ENCODE data around the gene FKBP5.
A peak's percentile ranks its signal among the peaks of the same experiment; 100 is the strongest.

Gene FKBP5

DNA sequence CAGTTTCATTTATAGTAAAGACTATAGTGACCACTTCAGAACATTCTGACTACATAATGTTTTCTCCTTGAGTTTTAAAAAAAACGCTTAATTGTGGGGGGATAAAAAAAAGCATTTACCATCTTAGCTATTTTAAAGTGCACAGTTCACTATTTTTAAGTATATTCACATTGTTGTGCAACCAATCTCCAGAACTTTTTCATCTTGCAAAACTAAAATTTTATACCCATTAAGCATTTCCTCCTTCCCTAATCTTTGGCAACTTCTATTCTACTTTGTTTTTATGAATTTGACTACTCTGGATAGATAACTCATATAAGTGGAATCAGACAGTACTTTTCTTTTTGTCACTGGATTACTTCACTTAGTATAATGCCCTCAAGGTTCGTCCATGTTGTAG is 62.3 kb downstream of the FKBP5 start:
- no peak overlapping the region for H3K27ac ChIP-seq (ENCODE audit: insufficient read depth, low read length, poor library complexity, severe bottlenecking)
- H3K36me3 ChIP-seq (ENCODE audit: control insufficient read depth, insufficient read depth, low read length), result peaks cover 3% of the 10 kb centered on the region
- no peaks in the 10 kb centered on the region for H3K9me3 ChIP-seq (ENCODE audit: control insufficient read depth, low read length)
- no peak overlapping the region for H3K4me3 ChIP-seq (ENCODE audit: insufficient read depth, low read depth, low read length, poor library complexity, severe bottlenecking)
- peaks cover 17% of the 10 kb centered on the region for H3K4me1 ChIP-seq (ENCODE audit: control insufficient read depth, insufficient read depth, low read length, poor library complexity, severe bottlenecking)
- DNase-seq, result no peak
- no peaks in the 10 kb centered on the region for H3K27me3 ChIP-seq (replicated peaks; ENCODE audit: control insufficient read depth, insufficient read depth, low read length, poor library complexity, severe bottlenecking)

DNA sequence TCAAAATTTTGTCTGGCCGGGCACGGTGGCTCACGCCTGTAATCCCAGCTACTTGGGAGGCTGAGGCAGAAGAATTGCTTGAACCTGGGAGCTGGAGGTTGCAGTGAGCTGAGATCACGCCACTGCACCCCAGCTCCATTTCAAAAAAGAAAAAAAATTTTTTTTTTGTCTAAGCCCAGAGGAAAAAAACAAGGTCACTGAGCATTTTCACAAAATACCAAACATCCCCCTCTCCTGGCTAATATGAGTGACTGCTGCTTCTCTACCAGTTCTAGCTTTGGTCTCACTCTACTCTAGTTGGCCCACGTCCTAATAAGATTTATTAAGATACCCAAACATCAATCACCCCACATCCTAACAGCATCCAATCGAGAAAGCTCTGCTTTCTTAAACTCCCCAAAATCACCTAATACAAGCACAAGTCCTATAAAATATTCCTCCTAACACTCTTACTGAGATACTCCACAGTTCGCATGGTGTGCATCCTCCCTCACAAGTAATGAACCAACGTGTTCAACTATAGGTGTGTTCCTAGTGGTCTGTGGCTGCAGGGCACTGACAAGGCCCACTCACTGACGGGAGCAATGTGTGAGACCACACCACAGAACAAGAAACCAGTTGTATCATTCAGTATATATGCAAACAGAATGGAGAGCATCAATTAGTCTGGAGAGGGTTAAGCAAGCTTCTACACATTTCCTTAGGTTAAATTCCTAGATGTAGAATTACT is 64.2 kb downstream of the FKBP5 start:
- Histone ChIP-seq H3K27me3 (replicated peaks; ENCODE audit: control insufficient read depth, insufficient read depth, low read length, poor library complexity, severe bottlenecking) (no peaks in the 10 kb centered on the region), H3K4me1 (ENCODE audit: control insufficient read depth, insufficient read depth, low read length, poor library complexity, severe bottlenecking) (peaks cover 17% of the 10 kb centered on the region), H3K4me3 (ENCODE audit: insufficient read depth, low read depth, low read length, poor library complexity, severe bottlenecking) (no peak overlapping the region), H3K27ac (ENCODE audit: insufficient read depth, low read length, poor library complexity, severe bottlenecking) (no peak overlapping the region), H3K36me3 (ENCODE audit: control insufficient read depth, insufficient read depth, low read length) (peaks cover 7% of the 10 kb centered on the region), H3K9me3 (ENCODE audit: control insufficient read depth, low read length) (no peaks in the 10 kb centered on the region)
- DNase-seq, result no peak

DNA sequence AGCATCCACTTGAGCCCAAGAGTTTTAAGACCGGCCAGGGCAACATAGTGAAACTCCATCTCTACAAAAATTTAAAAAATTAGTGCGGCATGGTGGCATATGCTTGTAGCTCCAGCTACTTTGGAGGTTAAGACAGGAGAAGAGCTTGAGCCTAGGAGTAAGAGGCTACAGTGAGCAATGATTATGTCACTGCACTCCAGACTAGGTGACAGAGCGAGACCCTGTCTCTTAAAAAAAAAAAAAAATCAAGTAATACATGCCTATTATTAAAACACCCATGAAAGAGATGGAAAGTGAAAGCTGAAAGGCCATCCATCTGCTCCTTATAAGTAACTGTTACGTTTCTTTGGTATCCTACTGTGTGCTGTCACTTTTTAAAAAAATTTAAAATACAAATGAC is 66.4 kb downstream of the FKBP5 start:
- Histone ChIP-seq H3K36me3 (ENCODE audit: control insufficient read depth, insufficient read depth, low read length) (peaks cover 13% of the 10 kb centered on the region), H3K4me1 (ENCODE audit: control insufficient read depth, insufficient read depth, low read length, poor library complexity, severe bottlenecking) (peaks cover 17% of the 10 kb centered on the region), H3K4me3 (ENCODE audit: insufficient read depth, low read depth, low read length, poor library complexity, severe bottlenecking) (no peak overlapping the region), H3K27me3 (replicated peaks; ENCODE audit: control insufficient read depth, insufficient read depth, low read length, poor library complexity, severe bottlenecking) (no peaks in the 10 kb centered on the region), H3K27ac (ENCODE audit: insufficient read depth, low read length, poor library complexity, severe bottlenecking) (no peak overlapping the region), H3K9me3 (ENCODE audit: control insufficient read depth, low read length) (no peaks in the 10 kb centered on the region)
- no peak for DNase-seq

DNA sequence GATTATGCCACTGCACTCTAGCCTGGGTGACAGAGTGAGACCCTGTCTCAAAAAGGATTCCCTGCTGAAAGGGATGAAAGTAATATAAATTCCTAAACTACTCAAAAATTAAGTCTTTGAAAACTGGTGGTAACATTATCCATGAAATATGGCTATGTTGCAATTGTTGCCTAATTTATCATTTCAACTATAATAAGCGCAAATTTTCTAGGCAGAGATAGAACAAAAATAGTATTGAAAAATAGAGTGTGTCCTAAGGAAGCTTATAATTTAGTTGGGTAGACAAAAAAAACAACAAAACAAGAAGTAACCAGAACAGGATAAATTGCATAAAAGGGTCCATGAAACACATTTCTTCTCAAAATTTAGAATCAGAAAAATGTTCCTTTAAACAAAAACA is 68.0 kb downstream of the FKBP5 start:
- Histone ChIP-seq H3K27ac (ENCODE audit: insufficient read depth, low read length, poor library complexity, severe bottlenecking) (no peak overlapping the region), H3K4me1 (ENCODE audit: control insufficient read depth, insufficient read depth, low read length, poor library complexity, severe bottlenecking) (peaks cover 17% of the 10 kb centered on the region), H3K36me3 (ENCODE audit: control insufficient read depth, insufficient read depth, low read length) (peaks cover 13% of the 10 kb centered on the region)

DNA sequence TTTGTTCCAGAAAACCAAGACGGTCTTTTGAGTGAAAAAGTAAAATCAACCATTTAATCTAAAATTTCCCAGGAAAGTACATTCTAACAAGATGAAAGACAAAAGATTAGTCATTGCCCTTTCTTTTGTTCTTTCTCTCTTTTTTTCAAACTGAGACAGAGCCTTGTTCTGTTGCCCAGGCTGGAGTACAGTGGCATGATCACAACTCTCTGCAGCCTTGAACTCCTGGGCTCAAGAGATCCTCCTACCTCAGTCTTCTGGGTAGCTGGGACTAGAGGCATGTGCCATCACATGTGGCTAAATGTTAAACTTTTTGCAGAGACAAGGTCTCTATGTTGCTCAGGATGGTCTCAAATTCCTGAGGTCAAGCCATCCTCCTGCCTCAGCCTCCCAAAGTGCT is 75.0 kb downstream of the FKBP5 start:
- H3K4me3 ChIP-seq (ENCODE audit: insufficient read depth, low read depth, low read length, poor library complexity, severe bottlenecking), result no peak overlapping the region
- no peak for DNase-seq
- H3K27me3 ChIP-seq (replicated peaks; ENCODE audit: control insufficient read depth, insufficient read depth, low read length, poor library complexity, severe bottlenecking), result no peaks in the 10 kb centered on the region
- H3K4me1 ChIP-seq (ENCODE audit: control insufficient read depth, insufficient read depth, low read length, poor library complexity, severe bottlenecking), result peaks cover 10% of the 10 kb centered on the region
- peaks cover 14% of the 10 kb centered on the region for H3K36me3 ChIP-seq (ENCODE audit: control insufficient read depth, insufficient read depth, low read length)
- no peak overlapping the region for H3K27ac ChIP-seq (ENCODE audit: insufficient read depth, low read length, poor library complexity, severe bottlenecking)
- no peaks in the 10 kb centered on the region for H3K9me3 ChIP-seq (ENCODE audit: control insufficient read depth, low read length)

More for the DNA sequence above, 68.0 kb downstream of the FKBP5 start:
- Histone ChIP-seq H3K4me3 (ENCODE audit: insufficient read depth, low read depth, low read length, poor library complexity, severe bottlenecking) (no peak overlapping the region), H3K9me3 (ENCODE audit: control insufficient read depth, low read length) (no peaks in the 10 kb centered on the region), H3K27me3 (replicated peaks; ENCODE audit: control insufficient read depth, insufficient read depth, low read length, poor library complexity, severe bottlenecking) (no peaks in the 10 kb centered on the region)
- DNase-seq, result no peak

DNA sequence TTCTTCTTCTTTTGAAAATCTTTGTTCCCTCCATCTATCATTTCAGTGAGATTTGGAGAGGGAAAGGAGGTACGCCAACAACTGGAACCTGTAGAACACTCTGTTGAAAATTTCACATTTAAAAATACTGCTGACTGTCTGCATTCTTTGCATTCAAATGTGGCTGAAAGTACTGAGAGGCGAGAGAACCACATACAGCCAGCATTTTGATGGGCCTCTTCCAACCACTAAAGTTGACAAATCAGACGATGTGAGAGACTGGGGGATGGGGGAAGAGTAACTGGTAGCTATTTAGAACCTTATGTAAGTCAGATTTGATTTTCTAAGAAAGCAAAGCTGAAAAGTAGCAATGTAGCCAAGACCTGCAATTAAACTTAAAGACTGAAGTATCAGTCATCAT is 77.5 kb downstream of the FKBP5 start:
- peaks cover 20% of the 10 kb centered on the region for H3K36me3 ChIP-seq (ENCODE audit: control insufficient read depth, insufficient read depth, low read length)
- H3K27ac ChIP-seq (ENCODE audit: insufficient read depth, low read length, poor library complexity, severe bottlenecking), result peak overlapping the region; percentile 23
- no peak overlapping the region for H3K4me3 ChIP-seq (ENCODE audit: insufficient read depth, low read depth, low read length, poor library complexity, severe bottlenecking)
- no peaks in the 10 kb centered on the region for H3K9me3 ChIP-seq (ENCODE audit: control insufficient read depth, low read length)
- peaks cover 10% of the 10 kb centered on the region for H3K4me1 ChIP-seq (ENCODE audit: control insufficient read depth, insufficient read depth, low read length, poor library complexity, severe bottlenecking)
- no peak for DNase-seq
- no peaks in the 10 kb centered on the region for H3K27me3 ChIP-seq (replicated peaks; ENCODE audit: control insufficient read depth, insufficient read depth, low read length, poor library complexity, severe bottlenecking)

DNA sequence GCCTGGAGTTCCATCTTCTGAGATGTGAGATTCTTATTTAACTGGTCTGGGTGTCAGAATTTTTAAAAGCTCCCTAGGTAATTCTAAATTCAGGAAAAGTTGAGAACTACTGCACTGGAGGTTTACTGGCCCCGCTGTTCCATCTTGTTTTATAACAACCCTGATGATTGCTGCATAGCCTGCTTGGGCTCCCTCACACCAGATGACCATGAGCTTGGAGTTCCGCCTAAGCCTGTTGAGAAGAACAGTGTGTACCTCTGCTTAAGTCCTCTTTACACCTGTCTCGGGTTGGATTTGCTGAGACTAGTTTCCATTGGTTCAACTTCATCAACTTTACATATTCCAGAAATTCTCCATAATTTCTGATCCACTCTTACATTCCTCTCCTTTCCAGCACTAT is 77.9 kb downstream of the FKBP5 start:
- DNase-seq, result no peak
- Histone ChIP-seq H3K36me3 (ENCODE audit: control insufficient read depth, insufficient read depth, low read length) (peaks cover 20% of the 10 kb centered on the region), H3K9me3 (ENCODE audit: control insufficient read depth, low read length) (no peaks in the 10 kb centered on the region), H3K4me3 (ENCODE audit: insufficient read depth, low read depth, low read length, poor library complexity, severe bottlenecking) (no peak overlapping the region), H3K27me3 (replicated peaks; ENCODE audit: control insufficient read depth, insufficient read depth, low read length, poor library complexity, severe bottlenecking) (no peaks in the 10 kb centered on the region), H3K27ac (ENCODE audit: insufficient read depth, low read length, poor library complexity, severe bottlenecking) (peak overlapping the region; percentile 23), H3K4me1 (ENCODE audit: control insufficient read depth, insufficient read depth, low read length, poor library complexity, severe bottlenecking) (peaks cover 13% of the 10 kb centered on the region)

DNA sequence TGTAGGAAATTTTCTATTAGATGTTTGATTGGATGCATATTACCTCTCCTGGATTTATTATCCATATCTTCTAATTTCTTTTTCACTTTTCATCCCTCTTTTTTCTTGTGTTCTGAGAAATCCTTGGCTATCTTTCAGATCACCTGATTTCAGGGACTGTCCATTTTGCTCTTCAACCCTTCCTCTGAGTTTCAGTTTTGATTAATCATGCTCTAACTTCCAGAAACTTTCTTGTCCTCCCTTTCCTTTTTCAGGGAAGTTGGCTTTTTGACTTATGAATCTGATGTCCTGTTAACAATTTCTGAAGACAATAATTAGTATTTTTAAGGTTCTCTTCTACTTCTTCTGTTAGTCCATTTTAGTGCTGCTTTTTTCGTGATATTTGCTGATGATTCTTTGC is 79.1 kb downstream of the FKBP5 start:
- H3K4me3 ChIP-seq (ENCODE audit: insufficient read depth, low read depth, low read length, poor library complexity, severe bottlenecking), result no peak overlapping the region
- H3K9me3 ChIP-seq (ENCODE audit: control insufficient read depth, low read length), result no peaks in the 10 kb centered on the region
- H3K27me3 ChIP-seq (replicated peaks; ENCODE audit: control insufficient read depth, insufficient read depth, low read length, poor library complexity, severe bottlenecking), result no peaks in the 10 kb centered on the region
- DNase-seq, result no peak
- H3K27ac ChIP-seq (ENCODE audit: insufficient read depth, low read length, poor library complexity, severe bottlenecking), result no peak overlapping the region
- peaks cover 23% of the 10 kb centered on the region for H3K4me1 ChIP-seq (ENCODE audit: control insufficient read depth, insufficient read depth, low read length, poor library complexity, severe bottlenecking)
- H3K36me3 ChIP-seq (ENCODE audit: control insufficient read depth, insufficient read depth, low read length), result peaks cover 20% of the 10 kb centered on the region

DNA sequence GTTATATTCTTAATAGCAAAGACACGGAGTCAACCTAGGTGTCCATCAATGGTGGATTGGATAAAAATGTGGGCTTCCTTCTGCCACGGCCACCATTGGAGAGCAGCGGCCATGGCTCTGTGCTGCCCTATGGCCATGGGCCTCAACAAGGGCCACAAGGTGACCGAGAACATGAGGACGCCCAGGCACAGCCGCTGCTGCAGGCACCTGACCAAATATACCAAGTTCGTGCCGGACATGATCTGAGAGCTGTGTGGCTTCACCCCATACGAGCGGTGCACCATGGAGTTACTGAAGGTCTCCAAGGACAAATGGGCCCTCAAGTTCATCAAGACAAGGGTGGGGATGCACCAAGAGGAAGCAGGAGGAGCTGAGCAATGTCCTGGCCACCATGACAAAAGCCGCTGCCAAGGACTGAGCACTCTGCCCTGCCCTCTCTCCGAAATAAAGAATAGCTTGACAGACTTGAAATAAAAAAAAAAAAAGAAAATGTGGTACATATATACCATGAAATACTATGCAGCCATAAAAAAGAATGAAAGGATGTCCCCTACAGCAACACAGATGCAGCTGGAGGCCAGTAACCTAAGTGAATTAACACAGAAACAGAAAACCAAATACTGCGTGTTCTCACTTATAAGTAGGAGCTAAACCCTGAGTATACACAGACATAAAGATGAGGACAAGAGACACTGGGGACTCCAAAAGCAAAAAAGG is 81.0 kb downstream of the FKBP5 start:
- DNase-seq, result no peak
- no peak overlapping the region for H3K4me3 ChIP-seq (ENCODE audit: insufficient read depth, low read depth, low read length, poor library complexity, severe bottlenecking)
- H3K4me1 ChIP-seq (ENCODE audit: control insufficient read depth, insufficient read depth, low read length, poor library complexity, severe bottlenecking), result peaks cover 40% of the 10 kb centered on the region
- peaks cover 12% of the 10 kb centered on the region for H3K36me3 ChIP-seq (ENCODE audit: control insufficient read depth, insufficient read depth, low read length)
- H3K9me3 ChIP-seq (ENCODE audit: control insufficient read depth, low read length), result no peaks in the 10 kb centered on the region
- H3K27ac ChIP-seq (ENCODE audit: insufficient read depth, low read length, poor library complexity, severe bottlenecking), result no peak overlapping the region
- H3K27me3 ChIP-seq (replicated peaks; ENCODE audit: control insufficient read depth, insufficient read depth, low read length, poor library complexity, severe bottlenecking), result no peaks in the 10 kb centered on the region

DNA sequence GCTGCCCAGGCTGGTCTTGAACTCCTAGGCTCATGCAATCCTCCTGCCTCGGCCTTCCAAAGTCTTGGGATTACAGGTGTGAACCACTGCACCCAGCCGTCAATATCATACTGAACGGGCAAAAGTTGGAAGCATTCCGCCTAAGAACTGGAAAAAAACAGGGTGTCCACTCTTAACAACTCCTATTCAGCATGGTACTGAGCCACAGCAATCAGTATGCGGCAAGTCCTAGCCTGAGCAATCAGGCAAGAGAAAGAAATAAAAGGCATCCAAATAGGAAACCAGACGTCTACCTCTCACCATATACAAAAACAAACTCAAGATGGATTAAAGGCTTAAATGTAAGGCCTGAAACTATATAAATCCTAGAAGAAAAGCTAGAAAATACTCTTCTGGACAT is 83.1 kb downstream of the FKBP5 start:
- Histone ChIP-seq H3K27me3 (replicated peaks; ENCODE audit: control insufficient read depth, insufficient read depth, low read length, poor library complexity, severe bottlenecking) (no peaks in the 10 kb centered on the region), H3K9me3 (ENCODE audit: control insufficient read depth, low read length) (no peaks in the 10 kb centered on the region), H3K4me1 (ENCODE audit: control insufficient read depth, insufficient read depth, low read length, poor library complexity, severe bottlenecking) (peaks cover 50% of the 10 kb centered on the region), H3K27ac (ENCODE audit: insufficient read depth, low read length, poor library complexity, severe bottlenecking) (peak overlapping the region; percentile 33), H3K36me3 (ENCODE audit: control insufficient read depth, insufficient read depth, low read length) (peaks cover 8% of the 10 kb centered on the region), H3K4me3 (ENCODE audit: insufficient read depth, low read depth, low read length, poor library complexity, severe bottlenecking) (no peak overlapping the region)
- DNase-seq, result no peak

Measured in effector memory CD4-positive, alpha-beta T cell (primary cell).